AG09309 (cell line): ENCODE data around the gene PSORS1C2.

Source experiments
- DNase-seq: peaks from one replicate; pipeline ENCODE4 v3.0.0-alpha.2; 2010; ENCODE audit warnings: low read depth
- H3K4me3 ChIP-seq: 2 replicates; pipeline ENCODE4 v1.5.1; 2011; ENCODE audit warnings: mild to moderate bottlenecking, low read depth, low read length, moderate library complexity; ENCODE audit not compliant: control insufficient read depth
- CTCF ChIP-seq: IDR thresholded peaks from 2 replicates; pipeline ENCODE4 v1.5.1; 2011; ENCODE audit warnings: mild to moderate bottlenecking, low read depth, low read length, inconsistent platforms; ENCODE audit not compliant: insufficient read depth, control insufficient read depth; ENCODE audit errors: missing control alignments

The PSORS1C2 gene

GRCh38 chr6:31125586-31126363 lies 13.1 kb downstream of the PSORS1C2 start:
- H3K4me3 ChIP-seq = no peak overlapping the region
- TF ChIP-seq CTCF = no peak
- DNase-seq = peak; percentile 72

GRCh38 chr6:31125162-31125561 lies 13.7 kb downstream of the PSORS1C2 start:
- DNase-seq = no peak
- no peak overlapping the region for H3K4me3 ChIP-seq

GRCh38 chr6:31122791-31123706 lies 15.8 kb downstream of the PSORS1C2 start:
- no peak for TF ChIP-seq CTCF
- H3K4me3 ChIP-seq = no peak overlapping the region; the same call in 1 of the 2 replicates
- peak; percentile 69 for DNase-seq

More at GRCh38 chr6:31125162-31125561, 13.7 kb downstream of the PSORS1C2 start:
- no peak for TF ChIP-seq CTCF

GRCh38 chr6:31121131-31121790 lies 17.6 kb downstream of the PSORS1C2 start:
- H3K4me3 ChIP-seq = no peak overlapping the region
- no peak for DNase-seq
- no peak for TF ChIP-seq CTCF

- DNase-seq = no peak
- TF ChIP-seq CTCF = no peak
- no peak within 1 kb of the TSS for H3K4me3 ChIP-seq
Measured at GRCh38 chr6:31120151-31120915, 18.5 kb downstream of the PSORS1C2 start, which contains the start of gene CDSN. Gene CDSN, minus strand, starts transcription at chr6:31120446. Its CDS starts 27 bp downstream, at chr6:31120419.
